ENCODE measurements around the gene GSDME.
A peak's percentile ranks its signal among the peaks of the same experiment; 100 is the strongest.

Gene GSDME

GRCh38 chr7:24724451-24725190, 32.6 kb downstream of the GSDME start:
- H3K4me3 ChIP-seq (ENCODE audit: control insufficient read depth, low read depth, low read length): no peak overlapping the region
- DNase-seq (ENCODE audit: low read depth): no peak
- TF ChIP-seq CTCF (IDR thresholded peaks at IDR 0.05; ENCODE audit: control insufficient read depth, insufficient read depth, low read depth, low read length, missing control alignments): no peak

- DNase-seq (ENCODE audit: low read depth): no peak
- H3K4me3 ChIP-seq (ENCODE audit: control insufficient read depth, low read depth, low read length): no peak overlapping the region
- no peak for TF ChIP-seq CTCF (IDR thresholded peaks at IDR 0.05; ENCODE audit: control insufficient read depth, insufficient read depth, low read depth, low read length, missing control alignments)
Measured at GRCh38 chr7:24723178-24723530, 34.1 kb downstream of the GSDME start.

GRCh38 chr7:24722386-24723177, 34.7 kb downstream of the GSDME start:
- peak; percentile 50 for TF ChIP-seq CTCF (IDR thresholded peaks at IDR 0.05; ENCODE audit: control insufficient read depth, insufficient read depth, low read depth, low read length, missing control alignments)
- H3K4me3 ChIP-seq (ENCODE audit: control insufficient read depth, low read depth, low read length): no peak overlapping the region
- no peak for DNase-seq (ENCODE audit: low read depth)

GRCh38 chr7:24721481-24722001, 35.7 kb downstream of the GSDME start:
- no peak for DNase-seq (ENCODE audit: low read depth)

GRCh38 chr7:24720283-24720682, 37.0 kb downstream of the GSDME start:
- no peak for TF ChIP-seq CTCF (IDR thresholded peaks at IDR 0.05; ENCODE audit: control insufficient read depth, insufficient read depth, low read depth, low read length, missing control alignments)
- no peak overlapping the region for H3K4me3 ChIP-seq (ENCODE audit: control insufficient read depth, low read depth, low read length)
- DNase-seq (ENCODE audit: low read depth): no peak

More at GRCh38 chr7:24721481-24722001, 35.7 kb downstream of the GSDME start:
- no peak for TF ChIP-seq CTCF (IDR thresholded peaks at IDR 0.05; ENCODE audit: control insufficient read depth, insufficient read depth, low read depth, low read length, missing control alignments)
- no peak overlapping the region for H3K4me3 ChIP-seq (ENCODE audit: control insufficient read depth, low read depth, low read length)

- no peak for TF ChIP-seq CTCF (IDR thresholded peaks at IDR 0.05; ENCODE audit: control insufficient read depth, insufficient read depth, low read depth, low read length, missing control alignments)
- no peak for DNase-seq (ENCODE audit: low read depth)
- H3K4me3 ChIP-seq (ENCODE audit: control insufficient read depth, low read depth, low read length): no peak overlapping the region
Measured at GRCh38 chr7:24718977-24719491, 38.2 kb downstream of the GSDME start.
